SK-MEL-5 (cell line): ENCODE results near the gene HAO1. TPM values are rescaled to one million over a fixed set of nuclear protein-coding genes. Genes with fewer than 3 reads are reported as not detected.

ENCODE experiments used
- small RNA-seq, 2 experiments: library from RNA; depleted of rRNA; stranded (forward); fragments of <200 nt; gene quantifications; one replicate each; pipeline ENCODE3, GENCODE V24; 2014
- total RNA-seq: library from RNA; depleted of rRNA; stranded (reverse); fragments of >200 nt; shearing (Covaris generic); gene quantifications from 2 replicates; pipeline ENCODE4 v1.2.3, GENCODE V29; 2014; rRNA removed

Gene HAO1
- total RNA-seq, 1 experiment from 2014 or later, result not detected

Small RNA genes lying within 50 kb of the gene (small RNA-seq; reads per million reads assigned to genes)
- gene AL021879.1, result 0 reads per million in 2 experiments

Other genes with a start within 250 kb of the HAO1 start
- 28.9 and 29.8 TPM in 2 replicates for gene TMX4, start 79.3 kb upstream of the HAO1 start, total RNA-seq
- 14.9 and 19.7 TPM in 2 replicates for gene PLCB1, start 191.8 kb upstream of the HAO1 start, total RNA-seq